NCI-H1092 (cell line): ENCODE data around the gene NPAT.

ENCODE experiments used
- DNase-seq: peaks from one replicate; lab custom pipeline; 2025; lab: John Stamatoyannopoulos, UW

The NPAT gene

GRCh38 chr11:108222574-108223347 is at the start of gene NPAT, which contains the start of gene ATM:
NPAT (minus strand) TSS chr11:108222638; CDS start chr11:108222536, 102 bp downstream.
ATM (plus strand) TSS chr11:108223067; CDS start chr11:108227625, 4,558 bp downstream.
- DNase-seq: peak; percentile 100

GRCh38 chr11:108269583-108269982 is 47.1 kb upstream of the NPAT start:
- no peak for DNase-seq

- DNase-seq: no peak
Observed at GRCh38 chr11:108253176-108253575, 30.7 kb upstream of the NPAT start.

GRCh38 chr11:108246885-108247284 is 24.4 kb upstream of the NPAT start:
- DNase-seq: no peak

- DNase-seq: no peak
Observed at GRCh38 chr11:108246308-108246707, 23.9 kb upstream of the NPAT start.

- no peak for DNase-seq
Observed at GRCh38 chr11:108242422-108242821, 20.0 kb upstream of the NPAT start.

GRCh38 chr11:108241330-108242037 is 19.0 kb upstream of the NPAT start:
- DNase-seq: no peak

GRCh38 chr11:108239076-108239475 is 16.6 kb upstream of the NPAT start:
- DNase-seq: no peak

- DNase-seq: no peak
Observed at GRCh38 chr11:108237058-108237481, 14.6 kb upstream of the NPAT start.

- DNase-seq: no peak
Observed at GRCh38 chr11:108235633-108236032, 13.2 kb upstream of the NPAT start.

- DNase-seq: no peak
Observed at GRCh38 chr11:108235192-108235591, 12.8 kb upstream of the NPAT start.

GRCh38 chr11:108233277-108233945 is 11.0 kb upstream of the NPAT start:
- no peak for DNase-seq

GRCh38 chr11:108228251-108228650 is 5.8 kb upstream of the NPAT start:
- DNase-seq: no peak

GRCh38 chr11:108226036-108226435 is 3.6 kb upstream of the NPAT start:
- DNase-seq: no peak

GRCh38 chr11:108224911-108225786 is 2.7 kb upstream of the NPAT start:
- no peak for DNase-seq

GRCh38 chr11:108224366-108224765 is 1.9 kb upstream of the NPAT start:
- DNase-seq: no peak

- no peak for DNase-seq
Observed at GRCh38 chr11:108223348-108224149, 1.1 kb upstream of the NPAT start.

GRCh38 chr11:108221911-108222573 is 396 bp downstream of the NPAT start:
- no peak for DNase-seq

- DNase-seq: no peak
Observed at GRCh38 chr11:108221371-108221770, 1.1 kb downstream of the NPAT start.

- DNase-seq: no peak
Observed at GRCh38 chr11:108220721-108221336, 1.6 kb downstream of the NPAT start.
